Peyer's patch (tissue), 4 donors: ENCODE measurements around the gene FRYL. TPM values are rescaled to one million over a fixed set of nuclear protein-coding genes. Genes with fewer than 3 reads are reported as not detected.
A peak's percentile ranks its signal among the peaks of the same experiment; 100 is the strongest.
"Not testable (repeated sequence)": the region's sequence is repeated elsewhere in the genome, so short reads cannot be mapped to it uniquely, and the experiment has no call there.

Experiments
- DNase-seq, 3 donors: peaks; one replicate each; pipeline ENCODE4 v3.0.0-alpha.2; 2017 to 2019
- H3K27ac ChIP-seq, 4 donors: fragments of 200-600 bp; sonication (generic); one replicate each; pipeline ENCODE4 v1.5.1; 2016 to 2019
- H3K27me3 ChIP-seq, 2 donors: fragments of 200-600 bp; sonication (generic); one replicate each; pipeline ENCODE4 v1.5.1; 2019
- H3K36me3 ChIP-seq, 3 donors: fragments of 200-600 bp; sonication (generic); one replicate each; pipeline ENCODE4 v1.5.1; 2016 to 2019
- H3K4me1 ChIP-seq, 4 donors: fragments of 200-600 bp; sonication (generic); one replicate each; pipeline ENCODE4 v1.5.1; 2016 to 2019
- H3K4me3 ChIP-seq, 4 donors: fragments of 200-600 bp; sonication (generic); 1 replicate in 3 of 4; 2 replicates in 1 of 4; pipeline ENCODE4 v1.5.1; 2016 to 2019; ENCODE audit warnings: mild to moderate bottlenecking in 1 of 4
- H3K9me3 ChIP-seq, 4 donors: fragments of 200-600 bp; sonication (generic); one replicate each; pipeline ENCODE4 v1.5.1; 2016 to 2019; ENCODE audit warnings: mild to moderate bottlenecking in 1 of 4
- CTCF ChIP-seq, 6 experiments: fragments of 450-650 bp in 4 of 6; fragments of 200-600 bp in 2 of 6; sonication (generic) in 1 of 6; IDR thresholded peaks; one replicate each; pipeline ENCODE4 v1.5.1; 2017 to 2019; ENCODE audit warnings: antibody characterized with exemption in 6 of 6, mild to moderate bottlenecking in 3 of 6, moderate library complexity in 1 of 6
- POLR2A ChIP-seq, 2 donors: fragments of 450-650 bp; IDR thresholded peaks; one replicate each; pipeline ENCODE4 v1.5.1; 2017; ENCODE audit warnings: antibody characterized with exemption in 2 of 2, mild to moderate bottlenecking in 2 of 2, moderate library complexity in 2 of 2
- total RNA-seq, 4 donors: library from RNA; depleted of rRNA; stranded (reverse); fragments of >200 nt; gene quantifications; one replicate each; pipeline ENCODE4 v1.1.0, GENCODE V29; 2016

The FRYL gene
- total RNA-seq, 4 donors from 2014 or later = 220 to 253 (median 241) TPM

- TF ChIP-seq POLR2A (IDR thresholded peaks at IDR 0.05) = no peak
- TF ChIP-seq CTCF (IDR thresholded peaks at IDR 0.05) = no peak
- H3K27ac ChIP-seq = peak overlapping the region in 1 of 4 donors; percentile 27
- H3K9me3 ChIP-seq = no peaks in the 10 kb centered on the region
- H3K4me3 ChIP-seq = no peak overlapping the region
- H3K4me1 ChIP-seq = peaks cover 0 to 32% (median 2%) of the 10 kb centered on the region in 4 donors
- H3K36me3 ChIP-seq = peaks cover 0 to 4% (median 0%) of the 10 kb centered on the region in 3 donors
- H3K27me3 ChIP-seq = no peaks in the 10 kb centered on the region
- no peak for DNase-seq
These were observed 75.8 kb downstream of the FRYL start for GRCh38 chr4:48704091-48704802.

GRCh38 chr4:48699475-48699874 is 80.6 kb downstream of the FRYL start:
- Histone ChIP-seq H3K4me1 (peaks cover 0 to 37% (median 2%) of the 10 kb centered on the region in 4 donors), H3K9me3 (no peaks in the 10 kb centered on the region), H3K27ac (no peak overlapping the region), H3K36me3 (no peaks in the 10 kb centered on the region), H3K4me3 (no peak overlapping the region), H3K27me3 (no peaks in the 10 kb centered on the region)
- TF ChIP-seq POLR2A (IDR thresholded peaks at IDR 0.05) = no peak
- TF ChIP-seq CTCF (IDR thresholded peaks at IDR 0.05) = no peak
- no peak for DNase-seq

- no peak for TF ChIP-seq CTCF (IDR thresholded peaks at IDR 0.05)
- TF ChIP-seq POLR2A (IDR thresholded peaks at IDR 0.05) = no peak
- H3K4me1 ChIP-seq = peaks cover 0 to 37% (median 2%) of the 10 kb centered on the region in 4 donors
- no peaks in the 10 kb centered on the region for H3K9me3 ChIP-seq
- DNase-seq = peak in 1 of 3 donors; percentile 75
- peak overlapping the region in 1 of 4 donors; percentile 37 for H3K27ac ChIP-seq
- H3K36me3 ChIP-seq = no peaks in the 10 kb centered on the region
- no peaks in the 10 kb centered on the region for H3K27me3 ChIP-seq
- H3K4me3 ChIP-seq = no peak overlapping the region
These were observed 81.8 kb downstream of the FRYL start for GRCh38 chr4:48698029-48698971.

- H3K9me3 ChIP-seq, DNase-seq, H3K4me3 ChIP-seq, H3K36me3 ChIP-seq, H3K27ac ChIP-seq, H3K27me3 ChIP-seq: not testable (repeated sequence)
- H3K4me1 ChIP-seq = peaks cover 0 to 37% (median 2%) of the 10 kb centered on the region in 4 donors
These were observed 82.6 kb downstream of the FRYL start for GRCh38 chr4:48697516-48697915.

- Histone ChIP-seq H3K4me1 (peaks cover 0 to 20% (median 2%) of the 10 kb centered on the region in 4 donors), H3K4me3 (no peak overlapping the region), H3K27ac (no peak overlapping the region), H3K36me3 (no peaks in the 10 kb centered on the region), H3K9me3 (no peaks in the 10 kb centered on the region), H3K27me3 (no peaks in the 10 kb centered on the region)
- no peak for DNase-seq
- TF ChIP-seq CTCF (IDR thresholded peaks at IDR 0.05) (no peak), POLR2A (IDR thresholded peaks at IDR 0.05) (no peak)
These were observed 85.3 kb downstream of the FRYL start for GRCh38 chr4:48694824-48695223.
